Peyer's patch (tissue), 4 donors: Measurements from ENCODE around the gene PTPN11. TPM values are rescaled to one million over a fixed set of nuclear protein-coding genes. Genes with fewer than 3 reads are reported as not detected.

ENCODE experiments used
- DNase-seq, 3 donors: peaks; one replicate each; pipeline ENCODE4 v3.0.0-alpha.2; 2017 to 2019
- H3K27ac ChIP-seq, 4 donors: fragments of 200-600 bp; sonication (generic); one replicate each; pipeline ENCODE4 v1.5.1; 2016 to 2019
- H3K27me3 ChIP-seq, 2 donors: fragments of 200-600 bp; sonication (generic); one replicate each; pipeline ENCODE4 v1.5.1; 2019
- H3K36me3 ChIP-seq, 3 donors: fragments of 200-600 bp; sonication (generic); one replicate each; pipeline ENCODE4 v1.5.1; 2016 to 2019
- H3K4me1 ChIP-seq, 4 donors: fragments of 200-600 bp; sonication (generic); one replicate each; pipeline ENCODE4 v1.5.1; 2016 to 2019
- H3K4me3 ChIP-seq, 4 donors: fragments of 200-600 bp; sonication (generic); 1 replicate in 3 of 4; 2 replicates in 1 of 4; pipeline ENCODE4 v1.5.1; 2016 to 2019; ENCODE audit warnings: mild to moderate bottlenecking in 1 of 4
- H3K9me3 ChIP-seq, 4 donors: fragments of 200-600 bp; sonication (generic); one replicate each; pipeline ENCODE4 v1.5.1; 2016 to 2019; ENCODE audit warnings: mild to moderate bottlenecking in 1 of 4
- POLR2A ChIP-seq, 2 donors: fragments of 450-650 bp; IDR thresholded peaks; one replicate each; pipeline ENCODE4 v1.5.1; 2017; ENCODE audit warnings: antibody characterized with exemption in 2 of 2, mild to moderate bottlenecking in 2 of 2, moderate library complexity in 2 of 2
- total RNA-seq, 4 donors: library from RNA; depleted of rRNA; stranded (reverse); fragments of >200 nt; gene quantifications; one replicate each; pipeline ENCODE4 v1.1.0, GENCODE V29; 2016
- TF ChIP-seq, protein P1 (sequence below), 6 experiments: fragments of 450-650 bp in 4 of 6; fragments of 200-600 bp in 2 of 6; sonication (generic) in 1 of 6; IDR thresholded peaks; one replicate each; pipeline ENCODE4 v1.5.1; 2017 to 2019; ENCODE audit warnings: antibody characterized with exemption in 6 of 6, mild to moderate bottlenecking in 3 of 6, moderate library complexity in 1 of 6

PTPN11 gene
- total RNA-seq, 4 donors from 2014 or later: 34.5 to 128 (median 40.5) TPM

DNA sequence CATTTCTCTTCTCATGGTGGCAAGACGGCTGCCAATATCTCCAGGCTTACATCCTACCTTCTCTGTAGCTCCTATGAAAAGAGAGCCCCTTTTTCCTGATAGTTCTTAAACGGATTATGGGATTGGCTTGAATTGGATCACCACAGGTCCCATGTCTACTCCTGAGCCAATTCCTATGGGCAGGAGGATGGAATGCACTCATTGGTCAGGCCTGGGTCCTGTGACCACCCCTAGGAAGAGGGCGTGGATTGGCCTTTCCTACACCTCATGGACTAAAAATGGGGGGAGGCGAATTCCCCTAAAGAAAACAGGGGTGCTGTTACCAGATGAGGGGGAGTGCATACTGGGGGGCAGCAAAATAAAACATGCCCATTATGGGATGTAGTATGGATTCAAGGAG lies 108.8 kb downstream of the PTPN11 start:
- DNase-seq: no peak
- no peak for TF ChIP-seq POLR2A (IDR thresholded peaks at IDR 0.05)
- TF ChIP-seq, protein P1, sequence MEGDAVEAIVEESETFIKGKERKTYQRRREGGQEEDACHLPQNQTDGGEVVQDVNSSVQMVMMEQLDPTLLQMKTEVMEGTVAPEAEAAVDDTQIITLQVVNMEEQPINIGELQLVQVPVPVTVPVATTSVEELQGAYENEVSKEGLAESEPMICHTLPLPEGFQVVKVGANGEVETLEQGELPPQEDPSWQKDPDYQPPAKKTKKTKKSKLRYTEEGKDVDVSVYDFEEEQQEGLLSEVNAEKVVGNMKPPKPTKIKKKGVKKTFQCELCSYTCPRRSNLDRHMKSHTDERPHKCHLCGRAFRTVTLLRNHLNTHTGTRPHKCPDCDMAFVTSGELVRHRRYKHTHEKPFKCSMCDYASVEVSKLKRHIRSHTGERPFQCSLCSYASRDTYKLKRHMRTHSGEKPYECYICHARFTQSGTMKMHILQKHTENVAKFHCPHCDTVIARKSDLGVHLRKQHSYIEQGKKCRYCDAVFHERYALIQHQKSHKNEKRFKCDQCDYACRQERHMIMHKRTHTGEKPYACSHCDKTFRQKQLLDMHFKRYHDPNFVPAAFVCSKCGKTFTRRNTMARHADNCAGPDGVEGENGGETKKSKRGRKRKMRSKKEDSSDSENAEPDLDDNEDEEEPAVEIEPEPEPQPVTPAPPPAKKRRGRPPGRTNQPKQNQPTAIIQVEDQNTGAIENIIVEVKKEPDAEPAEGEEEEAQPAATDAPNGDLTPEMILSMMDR (IDR thresholded peaks at IDR 0.05): no peak
- Histone ChIP-seq H3K36me3 (no peaks in the 10 kb centered on the region), H3K4me1 (no peaks in the 10 kb centered on the region), H3K27me3 (no peaks in the 10 kb centered on the region), H3K4me3 (no peak overlapping the region), H3K9me3 (no peaks in the 10 kb centered on the region), H3K27ac (no peak overlapping the region)

- TF ChIP-seq, protein P1 (IDR thresholded peaks at IDR 0.05): no peak
- no peak for TF ChIP-seq POLR2A (IDR thresholded peaks at IDR 0.05)
- no peak for DNase-seq
- no peak overlapping the region for H3K27ac ChIP-seq
- H3K4me1 ChIP-seq: no peaks in the 10 kb centered on the region
- no peaks in the 10 kb centered on the region for H3K36me3 ChIP-seq
- H3K4me3 ChIP-seq: no peak overlapping the region
- no peaks in the 10 kb centered on the region for H3K9me3 ChIP-seq
- H3K27me3 ChIP-seq: no peaks in the 10 kb centered on the region
These were observed 109.8 kb downstream of the PTPN11 start for GRCh38 chr12:112528521-112528920.

DNA sequence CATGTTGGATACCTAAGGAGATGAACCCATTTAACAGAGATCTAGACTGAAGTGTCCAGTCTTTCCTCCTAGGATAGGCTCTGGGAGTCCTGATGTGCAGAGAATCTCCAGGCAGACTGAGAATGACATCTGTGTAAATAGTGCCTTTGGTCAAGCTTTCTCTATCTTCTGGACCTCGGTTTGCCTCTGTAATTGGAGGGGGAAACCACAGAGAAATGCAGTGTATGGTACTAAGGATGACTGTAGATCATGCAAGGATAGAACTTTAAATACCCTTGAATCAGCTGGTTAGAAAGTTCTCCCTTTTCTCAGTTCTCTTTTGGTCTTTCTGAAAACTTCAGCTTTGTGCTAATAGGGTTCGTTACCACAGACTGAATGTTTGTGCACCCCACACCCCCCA lies 112.2 kb downstream of the PTPN11 start:
- no peak for DNase-seq
- no peaks in the 10 kb centered on the region for H3K27me3 ChIP-seq
- H3K9me3 ChIP-seq: no peaks in the 10 kb centered on the region
- H3K27ac ChIP-seq: no peak overlapping the region
- no peak overlapping the region for H3K4me3 ChIP-seq
- no peak for TF ChIP-seq POLR2A (IDR thresholded peaks at IDR 0.05)
- TF ChIP-seq, protein P1 (IDR thresholded peaks at IDR 0.05): no peak
- H3K4me1 ChIP-seq: no peaks in the 10 kb centered on the region
- no peaks in the 10 kb centered on the region for H3K36me3 ChIP-seq

DNA sequence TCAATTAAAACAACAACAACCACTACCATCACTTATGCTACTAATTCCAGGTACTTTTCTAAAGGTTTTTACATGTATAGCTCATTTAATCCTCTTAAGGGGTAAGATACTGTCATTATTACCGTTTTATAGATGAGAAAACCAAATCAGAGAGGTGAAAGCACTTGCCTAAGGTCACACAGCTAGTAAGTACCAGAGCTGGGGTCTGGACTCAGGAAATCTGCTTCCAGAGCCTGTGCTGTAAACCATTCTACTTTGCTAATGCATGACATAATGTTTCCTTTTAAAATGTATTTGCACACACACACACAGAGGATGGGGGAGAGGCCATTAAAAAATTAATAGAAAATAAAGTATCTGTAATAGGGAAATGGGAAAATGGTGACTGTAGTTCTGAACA lies 113.4 kb downstream of the PTPN11 start:
- TF ChIP-seq, protein P1 (IDR thresholded peaks at IDR 0.05): no peak
- no peak for TF ChIP-seq POLR2A (IDR thresholded peaks at IDR 0.05)
- H3K27me3 ChIP-seq: no peaks in the 10 kb centered on the region
- H3K9me3 ChIP-seq: no peaks in the 10 kb centered on the region
- no peaks in the 10 kb centered on the region for H3K4me1 ChIP-seq
- H3K27ac ChIP-seq: no peak overlapping the region
- H3K4me3 ChIP-seq: no peak overlapping the region
- DNase-seq: no peak
- no peaks in the 10 kb centered on the region for H3K36me3 ChIP-seq

DNA sequence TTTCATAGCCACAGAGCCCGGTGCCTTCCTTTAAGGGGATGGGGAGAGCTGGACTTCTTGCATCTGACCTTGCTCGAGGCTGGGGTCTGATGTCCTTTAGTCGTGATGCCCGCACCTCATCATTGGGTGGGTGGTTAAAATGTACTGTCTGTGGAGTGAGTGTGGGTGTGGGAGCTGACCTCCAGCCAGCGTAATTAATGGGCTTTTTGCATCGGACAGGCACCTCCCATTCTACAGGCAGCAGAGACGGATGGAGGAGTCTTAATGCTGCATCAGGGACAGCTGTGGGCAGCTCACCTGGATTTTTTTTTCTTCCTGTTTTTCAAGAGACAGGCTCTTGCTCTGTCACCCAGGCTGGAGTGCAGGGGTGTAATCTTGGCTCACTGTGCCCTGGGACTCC lies 114.8 kb downstream of the PTPN11 start:
- H3K27me3 ChIP-seq: no peaks in the 10 kb centered on the region
- TF ChIP-seq POLR2A (IDR thresholded peaks at IDR 0.05): no peak
- TF ChIP-seq, protein P1 (IDR thresholded peaks at IDR 0.05): no peak
- no peak for DNase-seq

DNA sequence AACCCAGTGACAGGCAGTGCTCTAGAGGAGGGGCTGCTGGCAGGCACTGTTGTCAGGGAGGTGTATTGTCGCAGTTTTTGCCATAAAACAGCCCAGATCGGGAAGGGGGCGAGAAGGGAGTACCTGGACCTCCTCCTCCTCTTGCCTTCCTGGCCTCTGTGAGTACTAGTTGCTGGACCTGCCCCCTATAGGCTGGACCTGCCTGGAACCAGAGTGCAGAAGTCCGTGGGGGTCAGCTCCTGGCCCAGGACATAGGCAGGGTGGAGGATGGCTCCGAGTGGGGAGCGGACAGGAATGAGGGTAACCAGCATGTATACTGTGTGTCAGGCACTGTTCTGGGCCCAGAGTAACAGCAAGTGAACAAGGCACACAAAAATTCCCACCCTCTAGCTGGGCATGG lies 116.3 kb downstream of the PTPN11 start:
- Histone ChIP-seq H3K27me3 (no peaks in the 10 kb centered on the region), H3K27ac (no peak overlapping the region), H3K4me1 (no peaks in the 10 kb centered on the region), H3K4me3 (no peak overlapping the region), H3K36me3 (no peaks in the 10 kb centered on the region), H3K9me3 (no peaks in the 10 kb centered on the region)
- no peak for TF ChIP-seq POLR2A (IDR thresholded peaks at IDR 0.05)
- TF ChIP-seq, protein P1 (IDR thresholded peaks at IDR 0.05): no peak
- no peak for DNase-seq

More for the DNA sequence above, 114.8 kb downstream of the PTPN11 start:
- no peaks in the 10 kb centered on the region for H3K4me1 ChIP-seq
- H3K36me3 ChIP-seq: no peaks in the 10 kb centered on the region
- H3K9me3 ChIP-seq: no peaks in the 10 kb centered on the region
- no peak overlapping the region for H3K27ac ChIP-seq
- no peak overlapping the region for H3K4me3 ChIP-seq
